GM19239 (cell line): ENCODE data around the gene MOCS3.
"Not testable (repeated sequence)": the region's sequence is repeated elsewhere in the genome, so short reads cannot be mapped to it uniquely, and the experiment has no call there.

Source experiments
- DNase-seq: peaks from one replicate; pipeline ENCODE4 v3.0.0; 2011; ENCODE audit warnings: low spot score; ENCODE audit not compliant: insufficient read length
- FAIRE-seq: peaks from 2 replicates; lab custom pipeline; 2011; peaks lifted over from hg19 to GRCh38; lab: Jason Lieb, UNC

Gene MOCS3

GRCh38 chr20:50931306-50932015, 27.2 kb upstream of the MOCS3 start, which contains the start of gene ADNP:
ADNP (minus strand) TSS chr20:50931437; CDS start chr20:50903996, 27,441 bp downstream.
- DNase-seq (peak; percentile 66), FAIRE-seq (peak; percentile 76)

DNA sequence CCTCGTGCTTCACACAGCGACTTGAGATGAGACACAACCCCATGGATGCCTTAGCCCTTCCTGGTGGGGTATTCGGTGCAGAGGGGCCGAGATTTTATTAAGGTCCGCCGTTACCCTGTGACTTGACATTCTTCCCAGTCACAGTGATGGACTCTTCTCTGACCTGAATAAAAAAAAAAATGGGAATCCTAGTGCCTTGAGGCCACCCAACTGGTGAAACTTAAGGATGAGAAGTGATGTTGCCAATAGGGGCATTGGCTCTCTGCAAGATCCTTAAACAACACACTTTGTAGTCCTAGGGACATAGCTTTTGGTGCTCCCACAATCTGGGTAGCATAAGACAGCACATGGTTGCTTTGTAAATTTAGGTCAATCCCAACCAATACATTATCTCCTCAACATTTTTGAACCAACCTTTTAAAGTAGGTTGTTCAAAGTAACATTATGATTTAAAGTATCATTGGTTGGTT, 26.6 kb upstream of the MOCS3 start:
- FAIRE-seq, result peak; percentile 18
- no peak for DNase-seq

- DNase-seq (no peak), FAIRE-seq (no peak)
Observed at GRCh38 chr20:50932691-50933280, 25.8 kb upstream of the MOCS3 start.

GRCh38 chr20:50933589-50933988, 25.0 kb upstream of the MOCS3 start:
- FAIRE-seq (no peak), DNase-seq (no peak)

GRCh38 chr20:50943069-50943468, 15.5 kb upstream of the MOCS3 start:
- DNase-seq (no peak), FAIRE-seq (no peak)

GRCh38 chr20:50948132-50948785, 10.4 kb upstream of the MOCS3 start:
- FAIRE-seq, result no peak

DNA sequence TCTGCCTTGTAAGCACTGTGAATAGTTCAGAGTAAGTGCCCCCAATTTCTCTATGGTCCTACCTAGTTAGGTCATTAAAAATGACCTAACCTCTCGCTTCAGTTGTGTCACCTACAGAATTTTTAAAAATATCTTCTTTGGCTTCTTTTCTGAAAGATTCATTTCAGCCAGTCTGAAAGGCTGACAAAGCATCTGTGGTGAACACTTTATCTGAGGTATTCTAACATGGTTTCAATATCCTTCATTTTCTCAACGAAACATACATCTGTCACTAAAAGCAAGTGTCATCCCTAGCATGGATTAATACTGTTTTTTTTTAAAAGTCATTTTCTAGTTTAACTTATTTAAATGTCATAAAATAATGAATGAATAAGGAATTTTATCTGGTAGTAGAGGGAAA, 5.4 kb upstream of the MOCS3 start:
- DNase-seq (no peak), FAIRE-seq (no peak)

More at GRCh38 chr20:50948132-50948785, 10.4 kb upstream of the MOCS3 start:
- DNase-seq, result no peak

DNA sequence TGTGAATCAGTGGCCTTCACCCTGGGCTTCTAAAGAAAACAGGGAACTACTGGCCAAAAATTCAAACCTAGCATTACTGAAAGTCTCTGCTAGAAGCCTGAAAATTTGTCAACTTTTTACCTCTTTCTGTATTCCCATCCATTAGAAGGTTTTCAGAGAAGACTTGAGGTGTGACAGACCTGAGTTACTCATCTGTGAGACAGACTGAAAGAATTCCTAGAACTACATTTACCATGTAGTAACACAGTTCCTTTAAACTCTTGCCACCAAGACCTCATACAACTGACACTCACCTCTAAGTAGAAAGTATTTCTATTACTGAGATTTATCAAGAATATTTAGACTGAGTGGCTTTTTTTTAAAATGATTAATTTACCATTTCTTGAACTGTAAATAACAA, 4.8 kb upstream of the MOCS3 start:
- FAIRE-seq (no peak), DNase-seq (no peak)

DNA sequence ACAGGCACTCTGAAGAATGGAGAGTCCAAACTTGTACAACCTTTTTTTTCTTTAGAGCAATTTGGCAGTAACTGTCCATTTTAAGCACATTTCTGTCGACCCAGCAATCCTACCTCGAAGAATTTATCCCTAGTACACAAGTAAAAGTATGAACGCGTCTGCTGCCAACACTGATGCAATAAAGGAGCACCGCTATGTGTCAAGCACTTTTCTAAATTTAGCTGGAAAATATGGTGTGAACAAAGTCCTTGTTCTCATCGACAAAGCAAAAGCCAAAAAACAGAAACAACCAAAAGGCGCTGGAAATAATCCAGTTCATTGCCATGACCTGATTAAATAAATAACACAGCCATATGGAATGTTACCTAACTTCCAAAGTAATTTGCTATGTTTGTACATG, 1.3 kb upstream of the MOCS3 start:
- DNase-seq (no peak), FAIRE-seq (no peak)

- FAIRE-seq (peak; percentile 94), DNase-seq (peak; percentile 67)
Observed at GRCh38 chr20:50957798-50958614, 612 bp upstream of the MOCS3 start, which contains the start of gene DPM1. DPM1 (minus strand) TSS chr20:50958532; CDS start chr20:50958523, 9 bp downstream.

GRCh38 chr20:50959543-50960126, 1.0 kb downstream of the MOCS3 start:
- FAIRE-seq (no peak), DNase-seq (no peak)

GRCh38 chr20:50967586-50967985, 9.0 kb downstream of the MOCS3 start:
- DNase-seq (no peak), FAIRE-seq (no peak)

GRCh38 chr20:50968289-50968688, 9.7 kb downstream of the MOCS3 start:
- DNase-seq (no peak), FAIRE-seq (no peak)

DNA sequence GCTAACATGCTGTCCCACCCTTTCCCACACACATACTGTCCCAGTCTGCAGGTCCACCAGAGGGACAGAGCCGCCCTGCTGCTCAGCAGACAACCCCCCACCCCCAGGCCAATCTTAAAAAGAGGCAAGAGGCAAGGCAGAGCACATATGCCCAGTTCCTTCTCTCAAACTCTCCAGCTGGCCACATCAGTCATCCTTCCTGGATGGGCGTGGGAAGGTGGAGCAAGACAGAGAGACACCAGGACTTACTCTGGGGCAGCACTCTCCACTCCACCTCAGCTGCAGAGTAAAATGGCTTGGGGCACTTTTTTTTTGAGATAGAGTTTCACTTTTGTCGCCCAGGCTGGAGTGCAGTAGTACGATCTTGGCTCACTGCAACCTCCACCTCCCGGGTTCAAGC, 10.8 kb downstream of the MOCS3 start:
- DNase-seq (no peak), FAIRE-seq (no peak)

DNA sequence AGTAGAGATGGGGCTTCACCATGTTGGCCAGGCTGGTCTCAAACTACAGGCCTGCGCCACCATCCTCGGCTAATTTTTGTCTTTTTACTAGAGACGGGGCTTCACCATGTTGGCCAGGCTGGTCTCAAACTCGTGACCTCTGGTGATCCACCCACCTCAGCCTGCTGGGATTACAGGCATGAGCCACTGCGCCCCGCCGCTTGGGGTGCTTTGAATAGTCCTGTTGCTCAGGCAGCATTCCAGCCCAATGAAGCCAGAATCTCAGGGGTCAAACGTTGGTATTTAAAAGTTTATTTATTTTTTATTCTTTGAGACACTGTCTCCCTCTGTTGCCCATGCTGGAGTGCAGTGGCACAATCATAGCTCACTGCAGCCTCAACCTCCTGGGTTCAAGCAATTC, 11.3 kb downstream of the MOCS3 start:
- FAIRE-seq (no peak), DNase-seq (no peak)

DNA sequence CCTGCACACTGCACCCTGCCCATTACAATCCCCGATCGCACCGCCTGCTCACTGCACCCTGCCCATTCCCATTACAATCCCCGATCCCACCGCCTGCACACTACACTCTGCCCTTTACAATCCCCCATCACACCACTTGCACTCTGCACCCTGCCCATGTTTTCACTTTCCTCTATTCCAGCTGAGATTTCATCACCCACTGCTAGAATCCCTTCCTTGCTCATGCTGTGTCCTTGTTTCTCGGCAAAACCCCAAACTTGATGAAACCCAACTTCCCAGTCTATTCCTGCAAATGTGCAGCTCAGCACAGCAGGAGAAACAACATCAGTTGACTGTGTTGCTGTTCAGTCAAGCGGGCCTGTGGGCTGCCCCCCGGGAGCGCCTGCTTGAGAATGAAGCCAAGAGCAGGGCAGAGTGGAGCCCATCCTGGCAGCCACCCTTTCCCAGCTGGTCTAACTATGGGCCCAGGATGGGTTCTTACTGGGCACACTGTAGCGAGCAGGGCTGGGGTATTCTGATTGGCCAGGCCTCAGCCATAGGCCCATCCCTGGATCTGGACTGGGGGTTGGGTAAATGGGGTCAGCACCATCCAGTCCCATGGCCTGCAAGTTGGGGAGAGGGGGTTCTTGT, 17.2 kb downstream of the MOCS3 start:
- DNase-seq (no peak), FAIRE-seq (no peak)

DNA sequence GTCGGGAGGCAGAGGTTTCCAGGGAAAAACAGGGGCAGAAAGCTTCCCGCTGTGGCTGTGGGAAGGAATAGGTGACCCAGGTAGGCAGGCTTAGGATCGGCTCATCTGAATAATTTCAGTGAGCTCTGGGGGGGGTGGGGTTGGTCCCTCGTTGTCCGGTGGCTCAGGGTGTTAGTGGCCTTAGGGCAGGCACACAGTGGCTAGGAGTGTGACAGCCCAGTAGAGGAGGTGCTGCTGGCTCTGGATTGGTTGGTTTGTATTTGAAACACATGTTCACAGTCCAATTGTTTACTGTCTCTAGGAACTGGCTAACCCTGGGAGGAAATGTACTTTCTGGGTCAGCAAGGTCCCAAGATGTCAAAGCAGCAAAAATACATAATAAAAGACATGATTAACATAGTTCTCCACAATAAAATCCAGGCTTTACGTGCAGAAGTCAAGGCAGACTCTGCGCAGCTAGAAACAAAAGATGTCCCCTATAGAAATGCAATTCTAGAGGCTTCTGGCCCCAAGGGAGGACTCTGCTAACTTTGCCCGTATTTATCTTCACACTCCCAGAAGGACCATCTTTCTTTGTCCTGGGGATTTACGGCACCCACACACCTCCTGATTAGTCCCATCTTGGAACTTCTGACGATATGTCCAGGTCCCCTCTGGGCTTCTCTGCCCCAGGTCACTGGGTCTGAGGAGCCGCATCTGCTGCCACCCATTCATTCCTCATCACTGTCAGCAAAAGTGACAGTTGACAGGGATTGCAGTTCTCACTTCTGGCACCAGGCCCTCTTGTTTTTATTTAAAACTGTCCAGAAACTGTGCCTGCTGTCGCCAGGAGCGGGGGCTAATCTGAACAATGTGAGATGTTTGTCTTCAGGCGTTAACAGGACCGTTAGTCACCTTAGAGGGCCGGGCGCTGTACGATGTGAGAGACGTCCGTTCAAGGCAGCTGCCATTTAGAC, 18.7 kb downstream of the MOCS3 start:
- DNase-seq, result no peak
- FAIRE-seq, result no peak

GRCh38 chr20:50978533-50978932, 19.9 kb downstream of the MOCS3 start:
- FAIRE-seq, result not testable (repeated sequence)

More at GRCh38 chr20:50978533-50978932, 19.9 kb downstream of the MOCS3 start:
- not testable (repeated sequence) for DNase-seq
